DND-41 (cell line): ENCODE data around the gene PTPRN2.
"Not testable (repeated sequence)": the region's sequence is repeated elsewhere in the genome, so short reads cannot be mapped to it uniquely, and the experiment has no call there.

Experiments
- ATAC-seq: fragments of 200-7000 bp; cut with Tn5 transposase; 3 replicates; pipeline ENCODE4 v1.9.1; 2021; ENCODE audit warnings: low read depth; ENCODE audit not compliant: insufficient read depth
- DNase-seq: peaks from one replicate; pipeline ENCODE4 v3.0.0-alpha.2; 2020
- H2AFZ ChIP-seq: 2 replicates; pipeline ENCODE4 v1.6.0; 2012; ENCODE audit warnings: low read depth, low read length
- H3K27ac ChIP-seq: 2 replicates; pipeline ENCODE4 v1.5.1; 2012; ENCODE audit warnings: low read length, inconsistent platforms
- H3K27me3 ChIP-seq: fragments of 200-600 bp; sonication (generic); 2 replicates; pipeline ENCODE4 v1.6.0; 2012; ENCODE audit warnings: low read length, mild to moderate bottlenecking, inconsistent platforms; ENCODE audit not compliant: insufficient read depth, poor library complexity
- H3K36me3 ChIP-seq: 2 replicates; pipeline ENCODE4 v1.5.1; 2012; ENCODE audit warnings: low read length, inconsistent platforms; ENCODE audit not compliant: insufficient read depth
- H3K4me1 ChIP-seq: 2 replicates; pipeline ENCODE4 v1.5.1; 2012; ENCODE audit warnings: mild to moderate bottlenecking, low read length; ENCODE audit not compliant: insufficient read depth
- H3K4me2 ChIP-seq: 2 replicates; pipeline ENCODE4 v1.6.0; 2012; ENCODE audit warnings: mild to moderate bottlenecking, moderate library complexity, low read length, inconsistent platforms; ENCODE audit not compliant: insufficient read depth
- H3K4me3 ChIP-seq, 2 experiments: fragments of 200-600 bp in 1 of 2; shearing (Covaris generic) in 1 of 2; 2 replicates each; pipeline ENCODE4 v1.5.1; 2012 to 2016; ENCODE audit warnings: inconsistent platforms in 2 of 2, low read length in 2 of 2, mild to moderate bottlenecking in 2 of 2, low read depth in 1 of 2, moderate library complexity in 1 of 2
- H3K79me2 ChIP-seq: 2 replicates; pipeline ENCODE4 v1.6.0; 2012; ENCODE audit warnings: low read length, inconsistent platforms; ENCODE audit not compliant: insufficient read depth
- H3K9ac ChIP-seq: 2 replicates; pipeline ENCODE4 v1.6.0; 2012; ENCODE audit warnings: low read depth, mild to moderate bottlenecking, inconsistent platforms, low read length, moderate library complexity
- H3K9me3 ChIP-seq: 2 replicates; pipeline ENCODE4 v1.5.1; 2012; ENCODE audit warnings: low read length, moderate library complexity, mild to moderate bottlenecking, inconsistent platforms; ENCODE audit not compliant: insufficient read depth, severe bottlenecking
- H4K20me1 ChIP-seq: 2 replicates; pipeline ENCODE4 v1.6.0; 2012; ENCODE audit warnings: low read length; ENCODE audit not compliant: insufficient read depth
- EZH2 ChIP-seq: IDR thresholded peaks from 3 replicates; pipeline ENCODE4 v1.6.1; 2012; ENCODE audit warnings: borderline replicate concordance, low read depth, mild to moderate bottlenecking, moderate library complexity, low read length, inconsistent platforms; ENCODE audit not compliant: severe bottlenecking
- TF ChIP-seq, protein P1 (sequence below): IDR thresholded peaks from 2 replicates; pipeline ENCODE4 v1.5.1; 2012; ENCODE audit warnings: borderline replicate concordance, low read length, moderate library complexity, mild to moderate bottlenecking; ENCODE audit not compliant: poor library complexity, severe bottlenecking; ENCODE audit errors: extremely low read depth

PTPRN2 gene

DNA sequence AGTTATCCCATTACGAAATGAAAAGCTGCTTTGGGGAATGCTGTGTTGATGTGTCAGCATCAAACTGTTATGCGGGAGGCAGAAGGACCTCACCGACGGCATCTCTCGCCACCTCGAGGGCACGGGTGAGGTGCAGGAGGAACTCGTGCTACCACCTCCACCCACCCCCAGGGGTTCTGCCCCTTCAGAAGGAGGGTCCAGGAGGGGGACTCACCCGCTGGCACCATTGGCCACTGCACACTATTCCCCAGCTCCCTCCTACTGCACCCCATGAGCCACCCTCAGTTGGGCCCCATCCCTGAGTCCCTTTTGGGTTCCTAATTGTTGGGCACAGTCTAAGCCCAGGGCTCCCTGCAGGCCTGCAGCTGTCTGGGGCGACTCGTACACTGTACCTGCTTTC lies 236.6 kb downstream of the PTPRN2 start:
- Histone ChIP-seq H3K27me3 (no peaks in the 10 kb centered on the region), H3K9me3 (no peaks in the 10 kb centered on the region), H3K4me1 (no peaks in the 10 kb centered on the region), H2AFZ (no peak overlapping the region), H3K4me2 (no peak overlapping the region), H4K20me1 (no peaks in the 10 kb centered on the region), H3K27ac (no peak overlapping the region), H3K9ac (no peak overlapping the region), H3K4me3 (no peak overlapping the region), H3K36me3 (no peaks in the 10 kb centered on the region), H3K79me2 (no peaks in the 10 kb centered on the region)
- no peak for DNase-seq
- ATAC-seq: no peak
- TF ChIP-seq, protein P1, sequence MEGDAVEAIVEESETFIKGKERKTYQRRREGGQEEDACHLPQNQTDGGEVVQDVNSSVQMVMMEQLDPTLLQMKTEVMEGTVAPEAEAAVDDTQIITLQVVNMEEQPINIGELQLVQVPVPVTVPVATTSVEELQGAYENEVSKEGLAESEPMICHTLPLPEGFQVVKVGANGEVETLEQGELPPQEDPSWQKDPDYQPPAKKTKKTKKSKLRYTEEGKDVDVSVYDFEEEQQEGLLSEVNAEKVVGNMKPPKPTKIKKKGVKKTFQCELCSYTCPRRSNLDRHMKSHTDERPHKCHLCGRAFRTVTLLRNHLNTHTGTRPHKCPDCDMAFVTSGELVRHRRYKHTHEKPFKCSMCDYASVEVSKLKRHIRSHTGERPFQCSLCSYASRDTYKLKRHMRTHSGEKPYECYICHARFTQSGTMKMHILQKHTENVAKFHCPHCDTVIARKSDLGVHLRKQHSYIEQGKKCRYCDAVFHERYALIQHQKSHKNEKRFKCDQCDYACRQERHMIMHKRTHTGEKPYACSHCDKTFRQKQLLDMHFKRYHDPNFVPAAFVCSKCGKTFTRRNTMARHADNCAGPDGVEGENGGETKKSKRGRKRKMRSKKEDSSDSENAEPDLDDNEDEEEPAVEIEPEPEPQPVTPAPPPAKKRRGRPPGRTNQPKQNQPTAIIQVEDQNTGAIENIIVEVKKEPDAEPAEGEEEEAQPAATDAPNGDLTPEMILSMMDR: no peak

DNA sequence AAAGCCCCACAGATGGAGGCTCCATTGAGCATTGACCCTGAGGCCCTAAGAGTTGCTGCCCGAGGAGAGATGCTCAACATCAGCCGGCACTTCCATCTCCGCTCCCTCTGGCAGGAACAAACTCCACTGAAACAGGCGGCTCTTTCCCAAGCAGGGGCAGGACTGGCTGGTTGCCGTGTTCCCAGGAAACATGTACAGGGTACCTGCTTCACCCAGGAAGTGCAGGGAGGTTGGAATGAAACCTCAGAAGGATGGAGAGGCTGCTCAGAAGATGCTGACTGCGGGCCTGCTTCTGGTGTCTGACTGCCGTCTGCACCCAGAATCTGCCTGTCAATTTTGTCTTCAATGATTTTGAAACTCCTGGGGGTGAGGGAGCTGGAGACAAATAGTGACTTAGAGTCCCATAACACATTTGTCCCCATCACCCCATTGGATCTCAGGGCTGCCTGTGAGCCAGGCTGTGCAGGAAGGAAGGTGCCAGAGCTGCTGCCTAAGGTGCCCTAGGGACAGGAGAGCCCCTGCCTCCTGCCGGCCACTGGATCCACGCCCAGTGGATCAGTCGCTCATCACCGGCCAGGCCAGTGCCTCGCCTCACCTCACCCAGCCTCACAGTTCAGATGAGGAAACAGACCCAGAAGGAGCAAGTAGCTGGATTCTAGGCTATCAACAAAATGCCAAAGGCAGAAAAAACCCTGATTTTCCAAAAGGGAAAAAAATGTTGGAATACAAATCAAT lies 237.3 kb downstream of the PTPRN2 start:
- Histone ChIP-seq H3K4me1 (no peaks in the 10 kb centered on the region), H3K27ac (no peak overlapping the region), H3K27me3 (no peaks in the 10 kb centered on the region), H3K79me2 (no peaks in the 10 kb centered on the region), H3K9me3 (no peaks in the 10 kb centered on the region), H2AFZ (no peak overlapping the region), H3K9ac (no peak overlapping the region), H3K36me3 (no peaks in the 10 kb centered on the region), H4K20me1 (no peaks in the 10 kb centered on the region), H3K4me2 (no peak overlapping the region), H3K4me3 (no peak overlapping the region)
- ATAC-seq (no peak), DNase-seq (no peak)
- TF ChIP-seq, protein P1: no peak
- no peak for TF ChIP-seq EZH2

DNA sequence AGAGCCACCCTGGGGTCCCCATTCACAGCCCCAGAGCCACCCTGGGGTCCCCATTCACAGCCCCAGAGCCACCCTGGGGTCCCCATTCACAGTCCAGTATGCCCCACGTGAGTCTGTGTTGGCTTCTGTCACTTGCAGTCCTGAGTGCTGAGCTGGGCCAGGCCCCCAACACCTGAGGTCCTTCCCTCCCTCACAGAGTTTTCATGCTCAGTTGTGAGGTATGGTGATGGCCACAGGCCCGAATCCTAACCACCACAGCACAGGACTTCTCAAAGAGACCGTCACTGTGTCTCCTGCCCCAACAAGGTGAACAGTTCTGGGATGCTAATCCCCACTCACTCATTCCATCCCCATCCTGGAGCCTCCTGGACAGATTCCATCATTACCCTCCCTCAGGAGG lies 239.2 kb downstream of the PTPRN2 start:
- no peak for TF ChIP-seq EZH2
- TF ChIP-seq, protein P1: no peak
- ATAC-seq: no peak
- no peak overlapping the region for H2AFZ ChIP-seq
- no peak overlapping the region for H3K4me2 ChIP-seq
- no peak overlapping the region for H3K9ac ChIP-seq
- H3K27me3 ChIP-seq: no peaks in the 10 kb centered on the region
- H3K4me1 ChIP-seq: no peaks in the 10 kb centered on the region
- no peak overlapping the region for H3K4me3 ChIP-seq
- no peak for DNase-seq
- no peaks in the 10 kb centered on the region for H3K79me2 ChIP-seq
- peaks cover 3% of the 10 kb centered on the region for H3K9me3 ChIP-seq
- no peaks in the 10 kb centered on the region for H3K36me3 ChIP-seq
- H4K20me1 ChIP-seq: no peaks in the 10 kb centered on the region
- H3K27ac ChIP-seq: no peak overlapping the region

DNA sequence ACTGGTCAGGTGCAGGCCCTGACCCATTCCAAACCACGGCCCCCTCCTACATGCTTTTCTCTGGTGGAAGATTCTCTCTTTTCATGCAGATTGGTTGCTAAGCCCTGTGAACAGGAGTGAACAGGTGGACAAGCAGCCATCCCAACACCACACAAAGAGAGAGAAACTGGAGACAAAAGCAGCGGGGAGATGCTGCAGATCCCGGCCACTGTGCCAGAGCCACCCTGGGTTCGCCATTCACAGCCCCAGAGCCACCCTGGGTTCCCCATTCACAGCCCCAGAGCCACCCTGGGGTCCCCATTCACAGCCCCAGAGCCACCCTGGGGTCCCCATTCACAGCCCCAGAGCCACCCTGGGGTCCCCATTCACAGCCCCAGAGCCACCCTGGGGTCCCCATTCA lies 239.6 kb downstream of the PTPRN2 start:
- H3K27me3 ChIP-seq, H3K4me3 ChIP-seq, H3K79me2 ChIP-seq, ATAC-seq, H3K27ac ChIP-seq, H3K4me2 ChIP-seq, H3K9ac ChIP-seq, H4K20me1 ChIP-seq, H3K9me3 ChIP-seq, H2AFZ ChIP-seq, DNase-seq, H3K4me1 ChIP-seq, H3K36me3 ChIP-seq: not testable (repeated sequence)
